GM12872 (cell line): ENCODE data around the gene ZBTB2.

ENCODE experiments used
- CTCF ChIP-seq: IDR thresholded peaks from 3 replicates; pipeline ENCODE4 v1.5.1; 2011; ENCODE audit warnings: low read depth, mild to moderate bottlenecking, low read length, moderate library complexity; ENCODE audit not compliant: insufficient read depth

The ZBTB2 gene

GRCh38 chr6:151432651-151433050 is 41.3 kb upstream of the ZBTB2 start:
- TF ChIP-seq CTCF, result no peak

- no peak for TF ChIP-seq CTCF
These were observed 40.0 kb upstream of the ZBTB2 start for GRCh38 chr6:151431337-151431736.

GRCh38 chr6:151430886-151431285 is 39.5 kb upstream of the ZBTB2 start:
- no peak for TF ChIP-seq CTCF

GRCh38 chr6:151428093-151428735 is 36.9 kb upstream of the ZBTB2 start:
- no peak for TF ChIP-seq CTCF

- TF ChIP-seq CTCF, result no peak
These were observed 34.2 kb upstream of the ZBTB2 start for GRCh38 chr6:151425561-151425960.

GRCh38 chr6:151422981-151423380 is 31.6 kb upstream of the ZBTB2 start:
- TF ChIP-seq CTCF, result no peak

GRCh38 chr6:151417477-151417876 is 26.1 kb upstream of the ZBTB2 start:
- no peak for TF ChIP-seq CTCF
